GM12872 (cell line): ENCODE data around the gene ULK3.
A peak's percentile ranks its signal among the peaks of the same experiment; 100 is the strongest.

Experiments used
- TF ChIP-seq, protein P1 (sequence below): IDR thresholded peaks from 3 replicates; pipeline ENCODE4 v1.5.1; 2011; ENCODE audit warnings: low read depth, mild to moderate bottlenecking, low read length, moderate library complexity; ENCODE audit not compliant: insufficient read depth

Gene ULK3

DNA sequence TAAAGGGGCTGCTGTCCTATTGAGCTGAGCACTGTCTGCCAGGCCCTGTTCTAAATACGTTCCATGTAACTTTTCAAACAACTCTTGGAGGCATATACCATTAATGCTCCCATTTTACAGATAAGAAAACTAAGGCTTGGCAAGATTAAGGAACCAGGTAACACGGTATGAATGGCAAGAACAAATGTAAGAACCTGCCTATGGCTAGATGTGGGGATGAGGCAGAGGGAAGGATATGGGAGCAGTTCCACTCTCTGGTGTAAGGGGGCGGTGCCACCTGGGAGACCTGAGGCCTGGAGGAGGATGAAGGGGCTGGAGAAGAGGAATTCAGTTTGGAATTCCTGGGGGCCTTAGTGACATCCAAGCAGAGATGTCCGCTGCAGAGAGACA is 34.1 kb downstream of the ULK3 start:
- TF ChIP-seq, protein P1, sequence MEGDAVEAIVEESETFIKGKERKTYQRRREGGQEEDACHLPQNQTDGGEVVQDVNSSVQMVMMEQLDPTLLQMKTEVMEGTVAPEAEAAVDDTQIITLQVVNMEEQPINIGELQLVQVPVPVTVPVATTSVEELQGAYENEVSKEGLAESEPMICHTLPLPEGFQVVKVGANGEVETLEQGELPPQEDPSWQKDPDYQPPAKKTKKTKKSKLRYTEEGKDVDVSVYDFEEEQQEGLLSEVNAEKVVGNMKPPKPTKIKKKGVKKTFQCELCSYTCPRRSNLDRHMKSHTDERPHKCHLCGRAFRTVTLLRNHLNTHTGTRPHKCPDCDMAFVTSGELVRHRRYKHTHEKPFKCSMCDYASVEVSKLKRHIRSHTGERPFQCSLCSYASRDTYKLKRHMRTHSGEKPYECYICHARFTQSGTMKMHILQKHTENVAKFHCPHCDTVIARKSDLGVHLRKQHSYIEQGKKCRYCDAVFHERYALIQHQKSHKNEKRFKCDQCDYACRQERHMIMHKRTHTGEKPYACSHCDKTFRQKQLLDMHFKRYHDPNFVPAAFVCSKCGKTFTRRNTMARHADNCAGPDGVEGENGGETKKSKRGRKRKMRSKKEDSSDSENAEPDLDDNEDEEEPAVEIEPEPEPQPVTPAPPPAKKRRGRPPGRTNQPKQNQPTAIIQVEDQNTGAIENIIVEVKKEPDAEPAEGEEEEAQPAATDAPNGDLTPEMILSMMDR, result peak; percentile 28; the same call in 1 of the 3 replicates

DNA sequence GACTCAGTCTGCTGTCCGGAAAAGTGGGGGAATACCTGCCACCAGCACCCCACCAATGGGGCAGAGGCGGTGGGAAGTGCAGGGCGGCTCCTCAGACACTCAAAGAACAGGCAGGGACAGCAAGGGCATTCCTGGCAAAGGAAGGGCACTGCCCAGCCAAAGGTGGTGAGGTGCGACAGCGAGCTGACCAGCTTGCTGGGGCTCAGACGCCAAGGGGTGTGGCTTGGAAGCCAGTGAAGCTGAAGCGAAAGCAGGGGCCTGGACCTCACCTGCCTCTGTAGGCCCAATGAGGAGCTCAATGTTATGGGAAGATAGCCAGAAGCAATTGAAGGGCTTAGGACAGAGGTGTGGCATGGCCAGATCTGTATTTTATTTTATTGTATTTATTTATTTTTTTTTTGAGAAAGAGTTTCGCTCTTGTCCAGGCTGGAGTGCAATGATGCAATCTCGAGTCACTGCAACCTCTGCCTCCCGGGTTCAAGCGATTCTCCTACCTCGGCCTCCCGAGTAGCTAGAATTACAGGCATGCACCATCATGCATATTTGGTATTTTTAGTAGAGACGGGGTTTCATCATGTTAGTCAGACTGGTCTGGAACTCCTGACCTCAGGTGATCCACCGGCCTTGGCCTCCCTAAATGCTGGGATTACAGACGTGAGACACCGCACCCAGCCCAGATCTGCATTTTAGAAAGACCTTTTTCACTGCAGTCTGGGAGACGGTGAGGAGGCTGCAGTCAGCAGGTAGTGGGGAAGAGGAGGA is 34.7 kb downstream of the ULK3 start:
- TF ChIP-seq, protein P1, result no peak

DNA sequence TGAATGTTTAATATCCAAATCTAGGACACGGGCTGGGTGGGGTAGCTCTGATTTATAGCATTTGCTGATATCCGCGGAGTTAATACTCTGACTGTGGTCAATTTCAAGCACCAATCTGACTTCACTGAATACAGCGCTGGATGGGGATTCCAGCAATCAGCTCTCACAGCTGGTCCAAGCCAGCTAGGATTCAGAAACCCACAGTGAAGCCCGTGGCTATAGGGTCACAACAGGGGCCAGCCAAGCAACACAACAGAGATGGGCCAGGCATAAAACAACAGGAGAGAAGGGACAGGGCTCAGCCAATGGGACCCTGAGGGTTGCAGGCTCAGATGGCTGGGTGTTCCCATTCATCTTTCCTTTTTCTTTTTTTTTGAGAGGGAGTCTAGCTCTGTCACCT is 35.7 kb downstream of the ULK3 start:
- TF ChIP-seq, protein P1, result no peak

DNA sequence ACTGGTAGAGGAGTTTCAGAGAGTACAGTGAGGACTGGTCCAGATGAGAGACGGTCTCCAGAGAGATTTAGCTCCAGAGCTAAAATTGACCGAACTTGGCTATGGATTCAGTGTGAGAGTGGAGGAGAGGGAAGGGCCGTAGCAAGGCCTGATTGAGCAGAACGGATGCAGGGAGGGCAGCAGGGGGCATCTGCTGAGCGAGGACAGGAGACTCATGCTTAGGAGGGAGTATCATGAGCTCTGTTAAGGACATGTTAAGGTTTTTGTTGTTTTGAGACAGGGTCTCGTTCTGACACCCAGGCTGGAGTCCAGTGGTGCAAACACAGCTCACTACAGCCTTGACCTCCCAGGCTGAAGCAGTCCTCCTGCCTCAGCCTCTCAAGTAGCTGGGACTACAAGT is 38.0 kb downstream of the ULK3 start:
- TF ChIP-seq, protein P1, result no peak

DNA sequence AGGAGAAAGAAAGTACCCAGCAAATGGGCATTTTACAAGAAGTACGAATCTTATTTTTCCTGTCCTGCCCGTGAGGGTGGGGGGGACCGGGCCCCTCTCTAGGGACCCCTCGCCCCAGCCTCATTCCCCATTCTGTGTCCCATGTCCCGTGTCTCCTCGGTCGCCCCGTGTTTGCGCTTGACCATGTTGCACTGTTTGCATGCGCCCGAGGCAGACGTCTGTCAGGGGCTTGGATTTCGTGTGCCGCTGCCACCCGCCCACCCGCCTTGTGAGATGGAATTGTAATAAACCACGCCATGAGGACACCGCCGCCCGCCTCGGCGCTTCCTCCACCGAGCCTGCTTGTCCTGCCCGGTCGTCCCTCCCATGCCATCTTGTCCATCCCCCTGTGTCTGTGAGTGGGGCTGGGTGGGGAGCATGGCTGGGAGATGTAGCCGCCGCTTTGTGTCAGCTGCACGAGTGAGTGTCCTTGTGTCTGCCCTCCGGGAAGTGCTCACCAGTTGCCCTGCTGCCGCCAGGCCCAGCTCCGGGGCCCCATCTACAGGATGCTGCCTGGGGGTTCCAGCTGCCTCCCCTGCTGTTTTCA is 40.0 kb downstream of the ULK3 start:
- TF ChIP-seq, protein P1, result no peak

DNA sequence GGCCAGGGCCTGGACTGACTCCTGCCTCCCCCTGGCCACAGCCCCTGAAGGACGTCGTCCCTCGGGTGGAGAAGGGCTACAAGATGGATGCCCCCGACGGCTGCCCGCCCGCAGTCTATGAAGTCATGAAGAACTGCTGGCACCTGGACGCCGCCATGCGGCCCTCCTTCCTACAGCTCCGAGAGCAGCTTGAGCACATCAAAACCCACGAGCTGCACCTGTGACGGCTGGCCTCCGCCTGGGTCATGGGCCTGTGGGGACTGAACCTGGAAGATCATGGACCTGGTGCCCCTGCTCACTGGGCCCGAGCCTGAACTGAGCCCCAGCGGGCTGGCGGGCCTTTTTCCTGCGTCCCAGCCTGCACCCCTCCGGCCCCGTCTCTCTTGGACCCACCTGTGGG is 40.7 kb downstream of the ULK3 start:
- TF ChIP-seq, protein P1, result no peak

DNA sequence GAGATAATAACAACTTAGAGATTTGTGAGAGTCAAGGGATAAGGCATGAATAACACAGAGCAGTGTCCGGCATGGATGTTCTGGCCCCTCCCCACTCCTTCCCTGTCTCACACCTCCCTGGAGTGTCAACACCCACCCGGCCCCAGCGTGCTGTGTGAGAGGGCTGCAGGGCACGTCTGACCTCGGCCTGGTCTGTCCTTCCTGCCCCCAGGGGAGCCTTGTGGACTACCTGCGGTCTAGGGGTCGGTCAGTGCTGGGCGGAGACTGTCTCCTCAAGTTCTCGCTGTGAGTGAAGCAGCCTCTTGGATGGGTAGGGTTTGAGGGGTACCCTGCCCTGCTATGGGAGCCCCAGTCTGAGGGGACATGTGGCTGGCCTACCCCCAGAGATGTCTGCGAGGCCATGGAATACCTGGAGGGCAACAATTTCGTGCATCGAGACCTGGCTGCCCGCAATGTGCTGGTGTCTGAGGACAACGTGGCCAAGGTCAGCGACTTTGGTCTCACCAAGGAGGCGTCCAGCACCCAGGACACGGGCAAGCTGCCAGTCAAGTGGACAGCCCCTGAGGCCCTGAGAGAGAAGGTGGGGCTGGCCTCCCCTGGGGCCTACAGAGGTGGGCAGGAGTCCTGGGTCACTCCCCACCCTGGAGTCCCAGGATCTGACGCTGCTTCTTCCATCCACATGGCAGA is 41.5 kb downstream of the ULK3 start:
- TF ChIP-seq, protein P1, result no peak
